CD4-positive, alpha-beta memory T cell (primary cell): ENCODE results near the gene DLGAP1. TPM values are rescaled to one million over a fixed set of nuclear protein-coding genes. Genes with fewer than 3 reads are reported as not detected.

Experiments used
- CTCF ChIA-PET: fragments of 350-600 bp; sonication (Branson Sonifier 250); formaldehyde crosslinking; loops from one replicate; lab custom pipeline; 2021; ENCODE audit warnings: inconsistent platforms; ENCODE audit not compliant: partially characterized antibody; lab: Charles Lee
- POLR2A ChIA-PET: fragments of 350-600 bp; sonication (Branson Sonifier 250); formaldehyde crosslinking; loops from one replicate; lab custom pipeline; 2021; ENCODE audit not compliant: partially characterized antibody; lab: Charles Lee
- DNase-seq, 5 donors: peaks; one replicate each; pipeline versions ENCODE4 v3.0.0 to v3.0.0-alpha.2; 2020 to 2022; ENCODE audit warnings: mixed read lengths in 1 of 5
- H3K27ac ChIP-seq: one replicate; pipeline ENCODE4 v1.7.0; 2013; ENCODE audit warnings: low read depth, low read length
- H3K27me3 ChIP-seq: 2 replicates; pipeline ENCODE4 v1.7.0; 2013; ENCODE audit warnings: mild to moderate bottlenecking, low read length, moderate library complexity; ENCODE audit not compliant: insufficient read depth
- H3K36me3 ChIP-seq: 2 replicates; pipeline ENCODE4 v1.7.0; 2013; ENCODE audit warnings: mild to moderate bottlenecking, low read length, moderate library complexity; ENCODE audit not compliant: insufficient read depth
- H3K4me1 ChIP-seq: 2 replicates; pipeline ENCODE4 v1.7.0; 2013; ENCODE audit warnings: mild to moderate bottlenecking, low read length, moderate library complexity; ENCODE audit not compliant: insufficient read depth
- H3K4me3 ChIP-seq, 2 donors: one replicate each; pipeline ENCODE4 v1.7.0; 2013; ENCODE audit warnings: low read length in 2 of 2, mild to moderate bottlenecking in 1 of 2
- H3K9me3 ChIP-seq, 2 donors: one replicate each; pipeline ENCODE4 v1.7.0; 2013; ENCODE audit warnings: low read length in 2 of 2, control low read depth in 1 of 2; ENCODE audit not compliant: control insufficient read depth in 1 of 2
- H3K27ac Mint-ChIP-seq, 7 donors: one replicate each; pipeline ENCODE4 v1.8.0; 2020 to 2021; ENCODE audit warnings: mixed read lengths in 7 of 7, mild to moderate bottlenecking in 6 of 7, inconsistent platforms in 3 of 7, moderate library complexity in 3 of 7
- H3K27me3 Mint-ChIP-seq, 2 donors: one replicate each; pipeline ENCODE4 v1.8.0; 2020 to 2021; ENCODE audit warnings: mixed read lengths in 2 of 2
- H3K36me3 Mint-ChIP-seq, 2 donors: one replicate each; pipeline ENCODE4 v1.8.0; 2020 to 2021; ENCODE audit warnings: mixed read lengths in 2 of 2, inconsistent platforms in 1 of 2, mild to moderate bottlenecking in 1 of 2
- H3K4me1 Mint-ChIP-seq, 4 donors: one replicate each; pipeline ENCODE4 v1.8.0; 2020 to 2021; ENCODE audit warnings: mixed read lengths in 4 of 4, mild to moderate bottlenecking in 1 of 4
- H3K4me3 Mint-ChIP-seq, 8 donors: one replicate each; pipeline ENCODE4 v1.8.0; 2020 to 2021; ENCODE audit warnings: mixed read lengths in 8 of 8, mild to moderate bottlenecking in 7 of 8, moderate library complexity in 6 of 8, inconsistent platforms in 3 of 8
- H3K9me3 Mint-ChIP-seq, 8 donors: one replicate each; pipeline ENCODE4 v1.8.0; 2020 to 2021; ENCODE audit warnings: mixed read lengths in 8 of 8, mild to moderate bottlenecking in 5 of 8, inconsistent platforms in 3 of 8, moderate library complexity in 1 of 8
- intact Hi-C: fragments of 100-400 bp; cut with micrococcal nuclease; formaldehyde crosslinking; loops from one replicate; pipeline ENCODE4 v1.15.1; 2023
- polyA plus RNA-seq, 2 donors: library from polyadenylated mRNA; unstranded; fragments of 300-500 nt; fragmentation: Illumina TruSeq; gene quantifications; one replicate each; pipeline ENCODE4 v1.2.3, GENCODE V29; 2021
- total RNA-seq, 2 experiments: library from RNA; stranded (reverse); gene quantifications; one replicate each; pipeline ENCODE4 v1.2.3, GENCODE V29; 2021

DLGAP1 gene
- total and polyA plus RNA-seq, 4 experiments from 2014 or later, result 0.17 to 0.71 (median 0.45) TPM

- no peak overlapping the region for H3K4me3 ChIP-seq
- no peaks in the 10 kb centered on the region for H3K36me3 ChIP-seq
- no peak overlapping the region for H3K27ac ChIP-seq
- peaks cover 3 to 7% of the 10 kb centered on the region in 2 donors for H3K27me3 Mint-ChIP-seq
- no peaks in the 10 kb centered on the region for H3K27me3 ChIP-seq
- CTCF ChIA-PET, result no interaction called here
- H3K9me3 Mint-ChIP-seq, result peaks cover 0 to under 1% (median 0%) of the 10 kb centered on the region in 8 donors
- intact Hi-C loops, result no loop called here
- no peaks in the 10 kb centered on the region for H3K9me3 ChIP-seq
- H3K4me1 ChIP-seq, result no peaks in the 10 kb centered on the region
- DNase-seq, result no peak
- POLR2A ChIA-PET, result no interaction called here
- no peaks in the 10 kb centered on the region for H3K36me3 Mint-ChIP-seq
- H3K27ac Mint-ChIP-seq, result no peak overlapping the region
- no peaks in the 10 kb centered on the region for H3K4me1 Mint-ChIP-seq
- no peak overlapping the region for H3K4me3 Mint-ChIP-seq
These were observed 618.4 kb downstream of the DLGAP1 start for GRCh38 chr18:3836483-3837335.

GRCh38 chr18:3832025-3832638 lies 623.0 kb downstream of the DLGAP1 start:
- no peaks in the 10 kb centered on the region for H3K36me3 ChIP-seq
- no peaks in the 10 kb centered on the region for H3K36me3 Mint-ChIP-seq
- peaks cover 0 to 3% (median 0%) of the 10 kb centered on the region in 8 donors for H3K9me3 Mint-ChIP-seq
- ChIA-PET CTCF (no interaction called here), POLR2A (no interaction called here)
- DNase-seq, result no peak
- intact Hi-C loops, result no loop called here
- no peaks in the 10 kb centered on the region for H3K9me3 ChIP-seq
- no peak overlapping the region for H3K4me3 ChIP-seq
- no peaks in the 10 kb centered on the region for H3K27me3 ChIP-seq
- no peak overlapping the region for H3K27ac Mint-ChIP-seq
- no peak overlapping the region for H3K4me3 Mint-ChIP-seq
- no peaks in the 10 kb centered on the region for H3K4me1 Mint-ChIP-seq
- no peaks in the 10 kb centered on the region for H3K4me1 ChIP-seq
- H3K27ac ChIP-seq, result no peak overlapping the region
- H3K27me3 Mint-ChIP-seq, result peaks cover 0 to 3% of the 10 kb centered on the region in 2 donors

- no peak for DNase-seq
- H3K27ac ChIP-seq, result no peak overlapping the region
- CTCF ChIA-PET, result no interaction called here
- no peaks in the 10 kb centered on the region for H3K4me1 ChIP-seq
- intact Hi-C loops, result no loop called here
- POLR2A ChIA-PET, result no interaction called here
- H3K9me3 ChIP-seq, result no peaks in the 10 kb centered on the region
- Mint-ChIP-seq H3K27me3 (peaks cover 0 to 3% of the 10 kb centered on the region in 2 donors), H3K9me3 (peaks cover 0 to 3% (median 0%) of the 10 kb centered on the region in 8 donors), H3K27ac (no peak overlapping the region), H3K36me3 (no peaks in the 10 kb centered on the region), H3K4me3 (no peak overlapping the region), H3K4me1 (no peaks in the 10 kb centered on the region)
- no peaks in the 10 kb centered on the region for H3K36me3 ChIP-seq
- H3K27me3 ChIP-seq, result no peaks in the 10 kb centered on the region
- H3K4me3 ChIP-seq, result no peak overlapping the region
These were observed 624.5 kb downstream of the DLGAP1 start for GRCh38 chr18:3830604-3831003.

GRCh38 chr18:3827236-3827845 lies 627.8 kb downstream of the DLGAP1 start:
- no peak overlapping the region for H3K27ac Mint-ChIP-seq
- Histone ChIP-seq H3K27ac (no peak overlapping the region), H3K36me3 (no peaks in the 10 kb centered on the region), H3K9me3 (no peaks in the 10 kb centered on the region), H3K4me3 (no peak overlapping the region), H3K27me3 (no peaks in the 10 kb centered on the region), H3K4me1 (no peaks in the 10 kb centered on the region)
- ChIA-PET POLR2A (no interaction called here), CTCF (no interaction called here)
- no peaks in the 10 kb centered on the region for H3K4me1 Mint-ChIP-seq
- H3K4me3 Mint-ChIP-seq, result no peak overlapping the region
- no peaks in the 10 kb centered on the region for H3K27me3 Mint-ChIP-seq
- no peak for DNase-seq
- peaks cover 0 to 3% (median 0%) of the 10 kb centered on the region in 8 donors for H3K9me3 Mint-ChIP-seq
- intact Hi-C loops, result no loop called here
- H3K36me3 Mint-ChIP-seq, result no peaks in the 10 kb centered on the region

- CTCF ChIA-PET, result no interaction called here
- H3K27me3 ChIP-seq, result no peaks in the 10 kb centered on the region
- no peak overlapping the region for H3K27ac Mint-ChIP-seq
- no peaks in the 10 kb centered on the region for H3K9me3 ChIP-seq
- H3K4me3 ChIP-seq, result no peak overlapping the region
- H3K27me3 Mint-ChIP-seq, result peaks cover 0 to 4% of the 10 kb centered on the region in 2 donors
- no peaks in the 10 kb centered on the region for H3K9me3 Mint-ChIP-seq
- no peak for DNase-seq
- no peak overlapping the region for H3K27ac ChIP-seq
- intact Hi-C loops, result no loop called here
- H3K36me3 Mint-ChIP-seq, result no peaks in the 10 kb centered on the region
- H3K4me1 ChIP-seq, result no peaks in the 10 kb centered on the region
- no peak overlapping the region for H3K4me3 Mint-ChIP-seq
- POLR2A ChIA-PET, result no interaction called here
- H3K4me1 Mint-ChIP-seq, result no peaks in the 10 kb centered on the region
- H3K36me3 ChIP-seq, result no peaks in the 10 kb centered on the region
These were observed 629.1 kb downstream of the DLGAP1 start for GRCh38 chr18:3826021-3826420.

GRCh38 chr18:3824101-3824500 lies 631.0 kb downstream of the DLGAP1 start:
- no peaks in the 10 kb centered on the region for H3K36me3 Mint-ChIP-seq
- intact Hi-C loops, result no loop called here

GRCh38 chr18:3823073-3823472 lies 632.0 kb downstream of the DLGAP1 start:
- Mint-ChIP-seq H3K4me3 (no peak overlapping the region), H3K9me3 (peaks cover 0 to 1% (median 0%) of the 10 kb centered on the region in 8 donors), H3K36me3 (no peaks in the 10 kb centered on the region), H3K27me3 (peaks cover 7 to 9% of the 10 kb centered on the region in 2 donors), H3K27ac (no peak overlapping the region), H3K4me1 (no peaks in the 10 kb centered on the region)
- H3K4me1 ChIP-seq, result no peaks in the 10 kb centered on the region
- CTCF ChIA-PET, result interaction anchor here (1.3 kb wide), 1 partner anchor 10 kb away, joined by 3 read pairs; no protein-coding TSS in a partner anchor
- intact Hi-C loops, result no loop called here
- no peaks in the 10 kb centered on the region for H3K36me3 ChIP-seq
- H3K9me3 ChIP-seq, result no peaks in the 10 kb centered on the region
- no peaks in the 10 kb centered on the region for H3K27me3 ChIP-seq
- no peak for DNase-seq
- no peak overlapping the region for H3K27ac ChIP-seq
- no peak overlapping the region for H3K4me3 ChIP-seq
- POLR2A ChIA-PET, result no interaction called here

More at GRCh38 chr18:3824101-3824500, 631.0 kb downstream of the DLGAP1 start:
- H3K27ac Mint-ChIP-seq, result no peak overlapping the region
- H3K27ac ChIP-seq, result no peak overlapping the region
- H3K27me3 Mint-ChIP-seq, result peaks cover 7 to 9% of the 10 kb centered on the region in 2 donors
- H3K4me1 Mint-ChIP-seq, result no peaks in the 10 kb centered on the region
- H3K9me3 ChIP-seq, result no peaks in the 10 kb centered on the region
- ChIA-PET POLR2A (no interaction called here), CTCF (no interaction called here)
- no peak for DNase-seq
- H3K27me3 ChIP-seq, result no peaks in the 10 kb centered on the region
- H3K4me1 ChIP-seq, result no peaks in the 10 kb centered on the region
- no peak overlapping the region for H3K4me3 Mint-ChIP-seq
- no peak overlapping the region for H3K4me3 ChIP-seq
- peaks cover 0 to 1% (median 0%) of the 10 kb centered on the region in 8 donors for H3K9me3 Mint-ChIP-seq
- no peaks in the 10 kb centered on the region for H3K36me3 ChIP-seq
